HCT116 (cell line): Measurements from ENCODE around the gene GRIP2. TPM values are rescaled to one million over a fixed set of nuclear protein-coding genes. Genes with fewer than 3 reads are reported as not detected.

Source experiments
- ATAC-seq: fragments of 200-7000 bp; cut with Tn5 transposase; 2 replicates; pipeline ENCODE4 v1.9.1; 2020; ENCODE audit warnings: mild to moderate bottlenecking, moderate library complexity
- BruUV-seq: library from RNA; stranded (reverse); fragments of 400-500 nt; replicated peaks from 2 replicates; lab custom pipeline; 2021; lab: Mats Ljungman, UMichigan
- CTCF ChIA-PET: fragments of 300-600 bp; sonication (Branson Sonifier 250); formaldehyde crosslinking; loops from one replicate; lab custom pipeline; 2021; ENCODE audit warnings: antibody characterized with exemption; lab: Charles Lee
- POLR2A ChIA-PET: fragments of 300-600, 350-600 bp; sonication (Branson Sonifier 250); formaldehyde crosslinking; loops from one replicate; lab custom pipeline; 2021; ENCODE audit warnings: antibody characterized with exemption; lab: Charles Lee
- RAD21 ChIA-PET, 2 experiments: fragments of 300-600 bp; sonication (Branson Sonifier 250); formaldehyde crosslinking; loops; one replicate each; lab custom pipeline; 2023; ENCODE audit warnings: low total read pairs in 2 of 2; ENCODE audit not compliant: uncharacterized antibody in 2 of 2, unreplicated experiment in 2 of 2, low non-redundant PET in 1 of 2; lab: Charles Lee
- DNase-seq: peaks from one replicate; pipeline ENCODE4 v3.0.0-alpha.2; 2010; ENCODE audit warnings: low read depth, low spot score
- H2AFZ ChIP-seq: fragments of 200-600 bp; shearing (Covaris generic), sonication (generic); 2 replicates; pipeline ENCODE4 v1.6.1; 2017; ENCODE audit warnings: low read depth, mixed run types, mixed read lengths, antibody characterized with exemption, low read length; ENCODE audit not compliant: poor library complexity, severe bottlenecking
- H3K27ac ChIP-seq: 2 replicates; pipeline ENCODE4 v1.5.1; 2012; ENCODE audit warnings: low read depth, low read length
- H3K27me3 ChIP-seq: fragments of 200-600 bp; sonication (generic); 2 replicates; pipeline ENCODE4 v1.6.1; 2016; ENCODE audit warnings: mixed run types, low read length, mixed read lengths; ENCODE audit not compliant: insufficient read depth
- H3K36me3 ChIP-seq, 2 experiments: fragments of 200-500 bp in 1 of 2; fragments of 200-600 bp in 1 of 2; sonication (Bioruptor generic) in 1 of 2; sonication (generic) in 1 of 2; 2 replicates each; pipeline versions ENCODE4 v1.5.1 to v1.6.1; 2014 to 2016; ENCODE audit warnings: low read length in 2 of 2, inconsistent platforms in 1 of 2, mixed read lengths in 1 of 2, mixed run types in 1 of 2; ENCODE audit not compliant: insufficient read depth in 2 of 2, control insufficient read depth in 1 of 2
- H3K4me1 ChIP-seq, 2 experiments: fragments of 200-600 bp in 1 of 2; sonication (generic) in 1 of 2; 2 replicates each; pipeline versions ENCODE4 v1.5.1 to v1.6.1; 2012 to 2017; ENCODE audit warnings: low read length in 2 of 2, inconsistent platforms in 1 of 2, mild to moderate bottlenecking in 1 of 2, mixed read lengths in 1 of 2, mixed run types in 1 of 2, moderate library complexity in 1 of 2; ENCODE audit not compliant: insufficient read depth in 2 of 2, control insufficient read depth in 1 of 2
- H3K4me2 ChIP-seq: fragments of 200-600 bp; sonication (generic); 2 replicates; pipeline ENCODE4 v1.6.1; 2017; ENCODE audit warnings: mixed run types, low read length, mixed read lengths
- H3K4me3 ChIP-seq, 2 experiments: fragments of 200-600 bp in 1 of 2; sonication (generic) in 1 of 2; replicated peaks in 1 of 2; 2 replicates each; pipeline ENCODE4 v1.5.1; 2011 to 2016; ENCODE audit warnings: low read length in 2 of 2, control low read depth in 1 of 2, low read depth in 1 of 2, mild to moderate bottlenecking in 1 of 2, mixed read lengths in 1 of 2, mixed run types in 1 of 2
- H3K79me2 ChIP-seq: fragments of 200-600 bp; sonication (generic); 2 replicates; pipeline ENCODE4 v1.6.1; 2017; ENCODE audit warnings: mild to moderate bottlenecking, mixed run types, low read length, moderate library complexity, mixed read lengths; ENCODE audit not compliant: insufficient read depth
- H3K9ac ChIP-seq: fragments of 200-600 bp; sonication (generic); 2 replicates; pipeline ENCODE4 v1.6.1; 2016; ENCODE audit warnings: low read length, mixed read lengths
- H3K9me2 ChIP-seq: fragments of 200-600 bp; sonication (generic), shearing (Covaris generic); 2 replicates; pipeline ENCODE4 v1.6.1; 2017; ENCODE audit warnings: mixed run types, mild to moderate bottlenecking, moderate library complexity; ENCODE audit not compliant: insufficient read depth
- H3K9me3 ChIP-seq, 2 experiments: fragments of 200-500 bp in 1 of 2; fragments of 200-600 bp in 1 of 2; sonication (Bioruptor generic) in 1 of 2; sonication (generic) in 1 of 2; 2 replicates each; pipeline ENCODE4 v1.6.1; 2014 to 2017; ENCODE audit warnings: low read length in 2 of 2, mixed read lengths in 2 of 2, inconsistent platforms in 1 of 2, low read depth in 1 of 2, mild to moderate bottlenecking in 1 of 2, mixed run types in 1 of 2, moderate library complexity in 1 of 2; ENCODE audit not compliant: control insufficient read depth in 1 of 2, insufficient read depth in 1 of 2
- H4K20me1 ChIP-seq: fragments of 200-600 bp; sonication (generic), shearing (Covaris generic); 2 replicates; pipeline ENCODE4 v1.6.1; 2017; ENCODE audit warnings: mixed run types, mild to moderate bottlenecking, moderate library complexity; ENCODE audit not compliant: insufficient read depth
- CEBPB ChIP-seq: IDR thresholded peaks from 2 replicates; pipeline ENCODE4 v1.6.1; 2012; ENCODE audit warnings: low read depth
- CTCF ChIP-seq, 3 experiments: fragments of 200-600 bp in 1 of 3; sonication (generic) in 1 of 3; IDR thresholded peaks in 2 of 3; conservative IDR thresholded peaks in 1 of 3; 2 replicates each; pipeline ENCODE4 v1.5.1; 2012 to 2017; ENCODE audit warnings: low read depth in 2 of 3, low read length in 2 of 3, antibody characterized with exemption in 1 of 3, borderline replicate concordance in 1 of 3, control low read depth in 1 of 3, mild to moderate bottlenecking in 1 of 3, mixed read lengths in 1 of 3, mixed run types in 1 of 3, moderate library complexity in 1 of 3; ENCODE audit not compliant: insufficient read depth in 1 of 3
- EGR1 ChIP-seq: IDR thresholded peaks from 2 replicates; pipeline ENCODE4 v1.6.1; 2012; ENCODE audit warnings: low read depth
- ELF1 ChIP-seq: IDR thresholded peaks from 2 replicates; pipeline ENCODE4 v1.6.1; 2012; ENCODE audit warnings: low read depth, borderline replicate concordance
- EZH2 ChIP-seq: fragments of 200-600 bp; sonication (generic); IDR thresholded peaks from 2 replicates; pipeline ENCODE4 v1.6.1; 2017; ENCODE audit warnings: antibody characterized with exemption, mixed run types
- FOSL1 ChIP-seq: IDR thresholded peaks from 2 replicates; pipeline ENCODE4 v1.6.1; 2012; ENCODE audit warnings: low read depth
- JUND ChIP-seq: IDR thresholded peaks from 2 replicates; pipeline ENCODE4 v1.6.1; 2012
- POLR2A ChIP-seq: IDR thresholded peaks from 2 replicates; pipeline ENCODE4 v1.7.0; 2011; ENCODE audit warnings: borderline replicate concordance; ENCODE audit not compliant: insufficient read depth, insufficient read length; ENCODE audit errors: extremely low read depth
- POLR2AphosphoS5 ChIP-seq: IDR thresholded peaks from 2 replicates; pipeline ENCODE4 v1.6.1; 2011; ENCODE audit warnings: mild to moderate bottlenecking, low read depth, low read length, moderate library complexity
- REST ChIP-seq: IDR thresholded peaks from 2 replicates; pipeline ENCODE4 v1.6.1; 2012; ENCODE audit warnings: low read depth
- SIN3A ChIP-seq: IDR thresholded peaks from 2 replicates; pipeline ENCODE4 v1.6.1; 2012; ENCODE audit warnings: low read depth
- SP1 ChIP-seq: IDR thresholded peaks from 2 replicates; pipeline ENCODE4 v1.6.1; 2012; ENCODE audit warnings: low read depth
- SRF ChIP-seq: IDR thresholded peaks from 2 replicates; pipeline ENCODE4 v1.6.1; 2012; ENCODE audit warnings: low read depth
- TCF7L2 ChIP-seq: IDR thresholded peaks from 2 replicates; pipeline ENCODE4 v1.7.0; 2011; ENCODE audit warnings: borderline replicate concordance, inconsistent platforms; ENCODE audit not compliant: insufficient read depth, insufficient read length; ENCODE audit errors: extremely low read depth
- ZFX ChIP-seq: fragments of 450-650 bp; IDR thresholded peaks from 2 replicates; pipeline ENCODE4 v1.6.1; 2017
- ZNF274 ChIP-seq: fragments of 200-500 bp; sonication (Bioruptor generic); IDR thresholded peaks from 2 replicates; pipeline ENCODE4 v1.6.1; 2014; ENCODE audit warnings: mild to moderate bottlenecking, low read depth, low read length, inconsistent platforms
- intact Hi-C: fragments of 100-400 bp; cut with micrococcal nuclease; formaldehyde crosslinking; loops from 2 replicates; pipeline ENCODE4 v1.10.0; 2022
- total RNA-seq: library from RNA; stranded (reverse); gene quantifications from one replicate; pipeline ENCODE4 v1.2.1, GENCODE V29; 2021; ENCODE audit not compliant: unreplicated experiment
- TF ChIP-seq, protein P1 (sequence below): IDR thresholded peaks from 2 replicates; pipeline ENCODE4 v1.6.1; 2012

The GRIP2 gene
- total RNA-seq, 1 experiment from 2014 or later = 0.34 TPM

DNA sequence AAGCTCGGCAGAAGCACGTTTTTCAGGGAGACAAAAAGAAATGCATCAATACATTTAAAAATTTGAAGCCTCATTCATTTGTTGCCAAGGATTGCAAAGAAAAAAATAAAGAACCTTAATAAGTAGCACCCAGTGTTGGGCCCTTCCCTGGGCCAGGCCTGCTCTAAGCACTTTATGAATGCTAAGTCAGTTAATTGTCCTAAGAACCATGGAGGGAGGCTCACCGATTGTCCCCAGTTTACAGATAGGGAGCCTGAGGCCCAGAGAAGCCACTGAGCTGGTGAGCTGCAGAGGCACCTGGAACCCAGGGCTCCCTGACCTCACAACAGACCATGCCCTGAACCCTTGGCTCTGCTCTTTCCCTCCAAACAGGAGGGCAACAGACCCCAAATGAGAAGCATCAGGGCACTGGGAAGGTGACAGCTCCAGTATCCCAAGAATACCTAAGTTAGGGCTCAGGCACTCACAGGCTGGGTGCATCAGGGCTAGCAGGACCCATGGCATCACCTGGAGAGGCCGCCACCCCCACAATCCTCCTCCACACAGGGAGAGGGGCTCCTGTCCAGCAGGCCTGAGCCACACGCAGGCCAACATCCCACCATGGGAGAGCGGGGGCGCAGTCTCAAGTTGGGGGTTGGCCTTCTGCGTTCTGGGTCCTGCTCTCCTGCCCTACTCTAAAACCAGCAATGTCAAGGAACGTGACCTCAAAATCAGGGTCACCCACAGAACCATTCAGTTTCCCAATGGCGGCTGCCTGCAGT, 3.9 kb downstream of the GRIP2 start:
- Histone ChIP-seq H3K27me3 (no peaks in the 10 kb centered on the region), H3K4me3 (no peak overlapping the region), H3K9ac (no peak overlapping the region), H3K4me2 (no peak overlapping the region), H2AFZ (no peak overlapping the region), H3K27ac (no peak overlapping the region), H4K20me1 (no peaks in the 10 kb centered on the region), H3K9me2 (no peaks in the 10 kb centered on the region), H3K36me3 (no peaks in the 10 kb centered on the region), H3K79me2 (no peaks in the 10 kb centered on the region), H3K4me1 (peaks cover 3 to 19% of the 10 kb centered on the region in 2 experiments; a peak in 3 of 4 replicates), H3K9me3 (no peaks in the 10 kb centered on the region)
- TF ChIP-seq CTCF (IDR thresholded peaks at IDR 0.05 in 2 of 3, conservative IDR thresholded peaks at IDR 0.05 in 1 of 3; ENCODE audit: borderline replicate concordance in 1 of 3, insufficient read depth in 1 of 3, low read depth in 2 of 3, low read length in 2 of 3) (no peak), EGR1 (no peak), SIN3A (no peak), ZNF274 (no peak), FOSL1 (no peak), SRF (no peak), REST (no peak), CEBPB (no peak), POLR2A (no peak), EZH2 (no peak), POLR2AphosphoS5 (no peak), JUND (no peak), TCF7L2 (no peak), ZFX (no peak), SP1 (no peak), ELF1 (no peak)
- TF ChIP-seq, protein P1, sequence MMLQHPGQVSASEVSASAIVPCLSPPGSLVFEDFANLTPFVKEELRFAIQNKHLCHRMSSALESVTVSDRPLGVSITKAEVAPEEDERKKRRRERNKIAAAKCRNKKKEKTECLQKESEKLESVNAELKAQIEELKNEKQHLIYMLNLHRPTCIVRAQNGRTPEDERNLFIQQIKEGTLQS = no peak
- CTCF ChIA-PET = interaction anchor here (1.6 kb wide), 1 partner anchor 13 kb away, joined by 3 read pairs; no protein-coding TSS in a partner anchor
- DNase-seq (no peak), ATAC-seq (no peak)
- RAD21 ChIA-PET = no interaction called here
- intact Hi-C loops = no loop called here
- BruUV-seq = no TSS peak
- POLR2A ChIA-PET = no interaction called here
